GM19455 (cell line): ENCODE data around the gene SFRP5.

Source experiments
- ATAC-seq: cut with Tn5 transposase; IDR thresholded peaks from one replicate; pipeline ENCODE4 v1.9.1; 2021; ENCODE audit not compliant: unreplicated experiment

SFRP5 gene

GRCh38 chr10:97785731-97786130 lies 13.9 kb upstream of the SFRP5 start:
- no peak for ATAC-seq

GRCh38 chr10:97785231-97785630 lies 13.4 kb upstream of the SFRP5 start:
- ATAC-seq, result no peak

DNA sequence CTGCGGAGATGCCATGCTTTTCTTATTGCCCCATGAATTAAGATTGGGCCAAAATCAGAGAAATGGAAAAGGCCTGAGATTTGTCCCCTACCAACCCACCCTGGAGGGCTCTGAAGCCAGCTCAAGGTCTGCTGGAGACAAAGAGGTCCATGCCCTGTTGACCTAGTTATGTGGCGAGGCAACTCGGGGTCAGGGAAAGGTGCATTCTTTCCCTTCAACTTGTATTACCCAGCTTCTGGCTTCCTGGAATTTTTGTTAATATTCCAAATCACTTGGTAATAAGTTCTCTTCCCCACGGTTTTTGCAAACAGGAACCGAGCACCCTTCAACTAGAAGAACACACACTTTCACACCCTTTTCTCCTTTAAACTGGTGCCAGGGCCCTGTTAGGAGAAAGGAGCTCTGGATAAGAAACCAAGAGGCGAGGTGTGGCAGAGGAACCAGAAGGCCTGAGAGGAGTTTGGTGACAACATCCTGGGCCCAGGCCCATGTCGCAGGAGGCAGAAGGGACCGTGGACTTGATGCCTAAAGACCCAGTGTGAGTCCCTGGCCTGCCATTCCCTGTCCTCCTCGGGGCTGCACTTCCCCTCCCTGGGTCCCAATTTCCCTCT lies 12.5 kb upstream of the SFRP5 start:
- no peak for ATAC-seq

DNA sequence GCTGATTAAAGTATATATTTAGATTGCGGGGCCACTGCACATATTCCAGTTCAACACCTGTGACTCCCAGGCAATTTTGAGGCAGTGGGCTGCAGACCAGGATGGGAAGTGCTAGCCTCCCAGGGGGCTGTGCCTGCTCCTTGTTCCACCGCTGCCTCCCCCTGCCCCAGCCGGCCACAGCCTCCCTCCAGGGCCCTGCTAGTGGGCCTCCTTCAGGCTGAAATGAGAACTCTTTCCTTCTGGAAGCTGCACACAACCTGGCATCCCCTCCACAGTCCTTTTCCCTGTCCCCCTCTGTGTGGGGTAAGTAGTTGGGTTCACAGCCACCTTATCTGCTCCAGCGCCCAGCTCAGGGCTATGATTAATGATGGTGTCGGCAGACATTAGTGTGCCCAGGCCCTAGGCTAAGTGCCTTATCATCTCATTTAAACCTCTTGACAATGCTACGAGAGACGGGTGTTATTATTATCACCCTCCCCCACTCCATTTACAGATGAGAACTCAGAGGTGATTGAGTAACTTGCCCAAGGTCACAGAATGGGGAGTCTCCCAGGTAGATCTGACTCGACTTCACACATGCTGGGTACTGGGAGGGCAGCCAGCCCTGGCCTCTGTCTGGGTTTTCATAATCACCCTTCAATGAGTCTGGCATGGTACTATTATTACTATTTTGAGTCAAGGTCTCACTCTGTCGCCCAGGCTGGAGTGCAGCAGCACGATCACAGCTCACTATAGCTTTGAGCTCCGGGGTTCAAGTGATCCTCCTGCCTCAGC lies 10.8 kb upstream of the SFRP5 start:
- ATAC-seq, result no peak

- ATAC-seq, result no peak
These were observed 10.0 kb upstream of the SFRP5 start for GRCh38 chr10:97781618-97782331.

DNA sequence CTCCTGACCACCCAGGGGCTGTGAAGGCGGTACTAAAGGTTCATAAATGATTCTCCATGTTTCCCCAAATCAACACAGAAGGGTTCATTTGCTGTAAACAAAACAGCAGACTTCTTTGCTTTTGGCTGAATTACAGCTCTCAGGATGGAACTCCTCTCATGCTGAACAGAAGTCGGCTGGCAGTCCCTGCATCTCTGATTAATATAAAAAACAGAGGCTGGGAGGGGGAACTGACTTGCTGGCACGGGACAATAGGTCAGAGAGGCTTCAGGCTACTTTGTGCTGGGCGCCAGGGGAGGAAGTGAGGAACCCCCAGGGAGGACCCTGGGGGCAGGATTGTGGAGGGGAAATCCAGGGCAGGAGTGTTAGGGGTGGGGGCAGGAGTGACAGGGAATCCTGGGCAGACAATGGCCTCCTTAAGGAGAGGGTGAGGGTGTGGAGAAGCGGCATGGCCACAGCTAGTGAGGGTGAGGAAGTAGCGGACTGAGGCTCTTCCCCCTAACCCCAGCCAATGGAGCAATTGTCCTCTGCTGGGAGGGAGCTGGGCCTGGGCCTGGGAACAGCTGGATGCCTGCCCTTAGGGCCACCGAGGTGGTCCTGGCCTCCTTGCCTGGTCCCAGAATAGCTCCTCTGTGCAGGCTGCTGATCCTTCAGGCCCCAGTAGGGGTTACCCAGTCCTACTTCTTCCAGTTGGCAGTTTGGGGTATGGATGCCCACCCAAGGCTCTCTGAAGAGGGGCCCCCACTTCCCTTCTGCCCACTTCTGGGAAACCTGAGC lies 9.2 kb upstream of the SFRP5 start:
- ATAC-seq, result no peak

DNA sequence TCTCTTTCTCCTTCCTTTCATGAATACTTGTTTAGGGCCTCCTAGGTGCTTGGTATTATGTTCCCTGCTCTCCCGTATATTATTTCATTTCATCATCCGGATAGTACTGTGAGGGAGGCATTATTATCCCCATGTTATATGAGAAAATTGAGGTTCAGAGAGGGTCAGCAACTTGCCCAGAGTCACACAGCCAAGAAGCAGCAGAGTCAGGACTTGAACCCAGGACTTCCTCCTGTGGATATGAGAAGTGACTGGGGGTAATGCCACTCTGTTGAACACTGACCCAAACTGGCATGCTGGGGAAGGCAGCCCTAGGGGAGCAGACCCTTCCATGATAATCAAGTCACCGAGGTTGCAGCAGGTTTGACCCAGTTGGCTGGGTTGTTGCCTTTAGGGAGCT lies 8.2 kb upstream of the SFRP5 start:
- ATAC-seq, result no peak

DNA sequence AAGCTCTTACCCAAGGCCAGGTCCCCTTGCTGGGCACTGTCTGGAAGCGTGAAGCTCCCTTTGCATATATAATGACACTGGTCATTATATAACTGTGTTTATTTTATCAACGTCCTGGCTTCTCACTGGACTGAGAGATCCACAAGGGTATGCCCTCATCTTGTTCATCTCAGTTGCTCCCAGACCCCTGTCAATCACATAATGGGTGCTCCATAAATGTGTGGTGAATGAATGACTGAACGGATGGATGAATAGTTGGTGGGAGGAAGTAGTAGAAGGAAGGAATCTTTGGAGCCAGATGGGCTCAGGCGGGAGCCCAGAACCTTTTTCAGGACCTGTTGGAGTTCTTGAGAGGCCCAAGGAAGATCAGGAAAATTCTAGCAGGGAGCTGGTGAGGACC lies 7.7 kb upstream of the SFRP5 start:
- no peak for ATAC-seq

DNA sequence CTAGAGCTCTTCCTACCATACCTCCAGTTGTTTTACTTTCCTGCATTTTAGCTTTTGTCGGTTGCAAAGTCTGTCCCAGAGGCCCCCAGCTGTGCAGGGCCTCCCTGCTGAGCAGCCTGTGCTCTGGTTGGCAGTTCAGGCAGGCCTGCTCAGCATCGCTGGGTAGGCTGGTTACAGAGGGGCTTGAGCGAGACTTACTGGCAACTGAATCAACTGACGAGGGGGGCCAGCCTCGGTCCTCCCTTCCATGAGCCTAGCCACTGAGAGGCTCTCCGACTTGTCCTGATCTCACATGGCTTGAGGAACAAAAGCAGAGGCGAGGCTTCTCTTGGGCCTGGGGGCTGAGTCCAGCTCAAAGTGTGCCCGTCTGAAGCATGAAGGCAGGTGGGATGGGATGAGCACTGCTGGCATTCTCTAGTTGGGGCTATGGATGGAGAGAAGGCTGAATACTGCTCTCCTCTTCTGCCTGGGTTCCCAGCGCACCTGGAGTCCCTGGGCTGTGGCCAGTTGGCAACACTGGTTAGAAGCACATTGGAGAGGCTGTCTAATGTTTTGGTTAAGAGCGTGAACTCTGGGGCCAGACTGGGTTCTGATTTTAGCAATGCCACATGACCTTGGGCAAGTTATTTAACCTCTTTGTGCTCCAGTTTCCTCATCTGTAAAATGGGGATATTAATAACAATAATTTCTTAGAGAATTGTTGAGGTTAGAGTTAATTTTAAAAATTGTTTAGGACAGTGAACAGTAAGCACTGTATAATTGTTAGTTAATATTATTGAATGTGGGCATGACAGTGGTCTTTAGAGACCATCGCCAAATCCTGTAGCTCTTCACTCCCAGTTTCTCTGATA lies 6.9 kb upstream of the SFRP5 start:
- ATAC-seq, result no peak

DNA sequence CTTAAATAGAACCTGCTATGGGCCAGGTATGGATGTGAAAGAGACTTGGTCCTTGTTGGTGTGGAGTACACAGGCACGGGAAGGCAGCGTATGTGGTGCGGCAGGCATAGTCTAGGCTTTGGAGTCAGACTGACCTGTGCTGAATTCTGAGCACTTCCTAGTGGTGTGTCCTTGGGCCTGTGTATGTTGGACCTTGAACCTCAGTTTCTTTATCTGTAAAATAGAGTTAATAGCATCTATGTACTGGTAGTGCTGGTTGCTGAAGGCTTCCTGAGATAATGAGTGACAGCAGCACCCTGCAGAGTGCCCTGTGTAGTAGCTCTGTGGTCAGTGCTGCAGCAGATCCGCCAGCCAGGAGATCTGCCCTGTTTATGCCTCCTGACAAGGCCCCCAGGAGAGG lies 5.3 kb upstream of the SFRP5 start:
- ATAC-seq, result no peak

- ATAC-seq, result no peak
These were observed 3.1 kb upstream of the SFRP5 start for GRCh38 chr10:97774811-97775294.

DNA sequence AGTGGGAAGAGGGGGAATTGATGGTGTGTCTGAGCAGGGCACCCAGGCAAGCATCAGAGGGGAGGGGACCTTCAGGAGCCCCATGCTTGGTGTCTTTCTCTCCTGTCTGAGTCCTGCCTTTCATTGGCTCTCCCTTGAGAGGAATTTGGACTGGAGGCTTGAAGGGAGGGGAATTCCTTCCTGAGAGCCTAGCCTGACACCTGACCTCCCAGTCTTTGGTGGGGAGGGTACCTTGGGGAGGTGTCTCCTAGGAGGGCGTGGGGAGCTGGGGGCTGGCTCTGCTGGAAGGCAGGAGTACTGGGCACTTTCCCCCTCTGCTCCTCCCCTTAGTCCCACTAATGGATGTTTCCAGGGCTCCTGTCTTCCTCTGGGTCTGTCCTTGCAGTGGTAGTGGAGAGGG lies 1.3 kb upstream of the SFRP5 start:
- ATAC-seq, result no peak

DNA sequence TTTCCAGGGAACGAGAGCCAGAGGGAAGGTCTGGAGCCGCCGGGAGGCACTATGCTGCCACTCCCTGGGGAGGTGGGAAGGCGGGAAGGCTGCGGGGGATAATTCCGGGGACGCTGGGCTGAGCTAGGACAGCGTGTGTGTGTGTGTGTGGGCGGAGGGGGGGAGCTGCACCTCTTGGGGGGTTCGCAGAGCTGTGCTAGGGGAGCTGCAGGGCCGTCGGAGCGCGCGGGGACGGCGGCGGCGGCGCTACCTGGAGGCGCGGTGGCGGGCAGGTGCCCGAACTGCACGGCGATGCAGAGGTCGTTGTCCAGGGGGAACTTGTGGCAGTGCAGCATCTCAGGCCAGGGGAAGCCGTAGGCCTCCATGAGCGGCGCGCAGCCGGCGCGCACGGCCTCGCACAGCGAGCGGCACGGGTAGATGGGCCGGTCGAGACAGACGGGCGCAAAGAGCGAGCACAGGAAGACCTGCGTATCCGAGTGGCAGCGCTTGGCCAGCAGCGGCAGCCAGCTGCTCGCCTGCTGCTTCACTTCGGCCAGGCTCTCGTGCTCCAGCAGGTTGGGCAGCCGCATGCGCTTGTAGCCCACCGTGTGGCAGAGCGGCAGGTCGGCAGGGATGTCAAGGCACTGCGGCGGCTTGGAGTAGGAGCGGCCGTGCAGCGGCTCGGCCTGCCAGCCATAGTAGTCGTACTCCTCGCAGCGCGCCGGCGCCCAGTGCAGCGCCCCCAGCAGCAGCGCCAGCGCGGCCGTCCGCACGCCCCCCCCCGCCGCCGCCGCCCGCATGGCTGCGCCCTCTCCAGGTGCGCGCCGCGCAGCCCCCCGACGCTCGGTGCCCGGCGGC lies 526 bp downstream of the SFRP5 start:
- no peak for ATAC-seq

DNA sequence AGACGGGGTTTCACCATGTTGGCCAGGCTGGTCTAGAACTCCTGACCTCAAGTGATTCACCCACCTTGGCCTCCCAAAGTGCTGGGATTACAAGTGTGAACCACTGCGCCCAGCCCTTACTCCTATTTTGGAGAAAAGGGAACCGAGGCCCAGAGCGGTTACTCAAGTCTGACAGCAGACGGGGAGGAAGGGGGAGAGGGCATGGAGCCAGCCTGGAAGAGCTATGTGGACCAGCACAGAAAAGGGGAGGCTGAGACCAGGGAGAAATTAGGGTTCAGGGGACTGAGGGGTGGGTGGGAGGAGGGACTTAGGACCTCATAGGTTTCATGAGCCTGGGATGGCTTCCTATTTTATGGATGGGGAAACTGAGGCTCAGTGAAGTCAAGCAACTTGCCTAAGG lies 1.5 kb downstream of the SFRP5 start:
- ATAC-seq, result no peak

DNA sequence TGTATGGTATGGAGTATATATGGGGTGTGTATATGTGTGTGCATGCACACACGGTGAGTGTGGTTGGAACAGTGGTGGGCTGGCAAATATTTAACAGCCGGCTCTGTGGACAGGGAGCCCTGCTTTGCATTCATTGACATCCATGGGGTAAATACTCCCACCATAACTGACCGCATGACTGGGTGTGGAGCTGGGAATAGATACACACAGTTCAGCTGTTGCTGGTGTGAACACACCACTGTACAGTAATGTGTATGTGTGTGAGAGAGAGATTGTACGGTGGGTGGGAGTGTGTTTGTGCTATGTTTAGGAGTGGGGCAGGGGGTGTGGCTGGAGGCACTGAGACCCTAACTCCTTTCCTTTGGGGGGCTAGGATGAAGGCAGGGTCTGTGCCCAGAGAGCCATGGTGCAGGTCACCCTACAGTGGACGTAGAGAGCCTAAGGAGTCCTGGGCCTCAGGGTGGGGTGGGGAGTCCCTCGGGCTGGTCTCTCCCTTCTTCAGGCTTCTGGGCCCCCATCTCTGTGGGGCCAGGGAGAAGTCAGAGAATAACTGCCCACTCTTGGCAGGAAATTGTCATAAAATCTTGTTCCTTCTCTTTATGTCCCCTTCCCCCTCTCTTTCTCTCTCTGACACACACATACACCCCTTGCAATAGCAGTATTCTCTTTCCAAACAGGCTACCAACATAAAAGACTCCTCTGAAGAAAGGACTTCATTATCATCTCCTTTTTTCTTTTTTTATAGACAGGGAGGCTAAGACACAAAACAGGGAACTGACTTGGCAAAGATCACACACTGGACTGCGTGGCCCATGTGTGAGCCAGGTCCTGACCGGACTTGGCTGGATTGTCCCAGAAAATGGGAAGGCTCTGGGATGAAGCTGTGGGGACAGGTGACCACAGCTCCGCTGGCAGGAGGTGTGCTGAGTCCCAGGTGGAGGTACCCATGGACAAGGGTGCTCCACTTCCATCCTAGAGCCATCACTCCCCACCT lies 3.2 kb downstream of the SFRP5 start:
- no peak for ATAC-seq

DNA sequence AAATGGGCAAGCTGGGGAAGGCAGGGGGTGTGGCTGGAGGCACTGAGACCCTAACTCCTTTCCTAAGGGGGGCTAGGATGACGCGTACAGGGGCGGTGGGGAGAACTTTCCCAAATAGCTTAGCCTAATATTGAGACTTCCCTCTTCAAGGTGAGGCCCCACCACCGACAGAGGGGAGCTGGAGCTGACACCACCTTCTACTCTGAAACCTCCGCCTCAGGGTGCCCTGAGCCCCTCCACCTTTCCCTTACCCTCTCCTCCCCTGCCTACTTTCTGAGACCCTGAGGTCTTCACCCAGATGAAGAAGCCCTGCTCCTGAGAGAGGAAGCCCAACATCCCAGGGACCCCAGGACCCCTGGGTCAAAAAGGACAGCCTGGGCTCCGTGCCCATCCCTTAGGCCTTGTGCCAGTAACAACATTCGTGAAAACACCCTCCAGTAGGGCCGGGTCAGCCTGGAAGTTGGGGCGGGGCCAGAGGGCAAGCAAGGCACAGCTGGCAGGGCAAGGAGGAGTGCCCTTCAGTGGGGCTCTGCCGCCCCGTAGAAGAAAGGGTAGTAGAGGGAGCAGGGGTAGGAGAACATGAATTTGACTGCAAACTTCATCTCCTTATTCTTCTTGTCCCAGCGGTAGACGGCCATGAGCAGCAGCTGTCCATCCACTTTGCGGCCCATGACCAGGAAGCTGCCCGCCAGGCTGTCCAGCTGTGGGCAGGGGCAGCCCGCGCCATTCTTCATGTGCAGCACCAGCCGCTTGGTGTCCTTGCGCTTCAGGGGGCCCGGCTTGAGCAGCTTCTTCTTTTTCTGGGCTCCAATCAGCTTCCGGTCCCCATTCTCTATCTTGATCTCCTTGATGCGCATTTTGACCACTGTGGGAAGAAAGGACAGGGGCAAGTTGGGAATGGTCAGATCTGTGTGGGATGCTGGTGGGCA lies 4.5 kb downstream of the SFRP5 start:
- no peak for ATAC-seq

GRCh38 chr10:97766106-97766810 lies 5.5 kb downstream of the SFRP5 start:
- ATAC-seq, result no peak
